Osteocyte (in vitro differentiated cells): ENCODE results near the gene CCDC116. TPM values are rescaled to one million over a fixed set of nuclear protein-coding genes. Genes with fewer than 3 reads are reported as not detected.

Experiments used
- DNase-seq: peaks from one replicate; pipeline ENCODE4 v3.0.0; 2021; ENCODE audit warnings: mixed read lengths; ENCODE audit not compliant: unreplicated experiment; ENCODE audit errors: extremely low spot score
- H3K27ac Mint-ChIP-seq: one replicate; pipeline ENCODE4 v1.8.0; 2021; ENCODE audit warnings: mild to moderate bottlenecking, mixed read lengths; ENCODE audit not compliant: unreplicated experiment
- H3K27me3 Mint-ChIP-seq: one replicate; pipeline ENCODE4 v1.8.0; 2021; ENCODE audit warnings: mixed read lengths; ENCODE audit not compliant: unreplicated experiment
- H3K36me3 Mint-ChIP-seq: one replicate; pipeline ENCODE4 v1.8.0; 2021; ENCODE audit warnings: mixed read lengths; ENCODE audit not compliant: unreplicated experiment
- H3K4me1 Mint-ChIP-seq: one replicate; pipeline ENCODE4 v1.8.0; 2021; ENCODE audit warnings: mixed read lengths; ENCODE audit not compliant: unreplicated experiment
- H3K4me3 Mint-ChIP-seq: one replicate; pipeline ENCODE4 v1.8.0; 2021; ENCODE audit warnings: mild to moderate bottlenecking, moderate library complexity, mixed read lengths; ENCODE audit not compliant: unreplicated experiment
- H3K9me3 Mint-ChIP-seq: one replicate; pipeline ENCODE4 v1.8.0; 2021; ENCODE audit warnings: mixed read lengths; ENCODE audit not compliant: unreplicated experiment
- long read RNA-seq: library from polyadenylated mRNA; unstranded; transcript quantifications from one replicate; pipeline ENCODE4 v2.0.0, GENCODE V29; 2021
- total RNA-seq: library from RNA; stranded (reverse); gene quantifications from 2 replicates; pipeline ENCODE4 v1.2.1, GENCODE V29; 2021
- TF ChIP-seq, protein P1 (sequence below): fragments of 200-600 bp; sonication (generic); IDR thresholded peaks from 2 replicates; pipeline ENCODE4 v1.5.0; 2021; ENCODE audit warnings: antibody characterized with exemption, mild to moderate bottlenecking, moderate library complexity

The CCDC116 gene, protein sequence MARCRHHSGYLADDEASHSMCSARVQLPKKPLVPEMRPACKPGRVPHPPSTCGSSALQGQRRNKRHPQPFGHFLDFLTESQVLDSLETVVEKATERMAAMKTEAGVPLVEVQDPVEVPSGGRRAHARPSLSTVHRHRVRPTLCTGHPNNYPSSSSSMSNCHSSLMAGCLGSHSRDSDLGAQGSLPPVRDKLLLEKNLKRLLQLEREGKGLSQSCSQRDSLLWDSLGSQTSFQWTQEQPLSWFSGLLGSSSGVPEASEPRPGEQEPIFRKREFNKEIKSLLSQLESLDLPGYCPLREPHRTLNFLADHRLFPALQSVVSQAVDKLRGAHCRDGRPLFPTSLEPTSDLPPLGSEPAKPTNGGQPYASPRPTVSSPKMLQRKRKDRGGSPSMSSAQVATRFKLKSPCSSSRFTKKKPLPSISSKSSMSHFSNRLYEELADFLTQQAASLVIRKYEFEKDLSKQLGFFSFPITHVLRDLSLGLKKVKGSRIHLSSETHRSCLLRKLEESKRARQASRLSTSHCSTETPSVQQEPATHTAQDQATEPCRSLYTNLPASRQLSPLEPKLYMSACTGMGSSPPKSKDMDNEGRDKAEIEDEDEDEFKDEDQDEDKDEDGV
- 0.59 and 0.78 TPM in 2 replicates for total RNA-seq
- long read RNA-seq = 0 reads

DNA sequence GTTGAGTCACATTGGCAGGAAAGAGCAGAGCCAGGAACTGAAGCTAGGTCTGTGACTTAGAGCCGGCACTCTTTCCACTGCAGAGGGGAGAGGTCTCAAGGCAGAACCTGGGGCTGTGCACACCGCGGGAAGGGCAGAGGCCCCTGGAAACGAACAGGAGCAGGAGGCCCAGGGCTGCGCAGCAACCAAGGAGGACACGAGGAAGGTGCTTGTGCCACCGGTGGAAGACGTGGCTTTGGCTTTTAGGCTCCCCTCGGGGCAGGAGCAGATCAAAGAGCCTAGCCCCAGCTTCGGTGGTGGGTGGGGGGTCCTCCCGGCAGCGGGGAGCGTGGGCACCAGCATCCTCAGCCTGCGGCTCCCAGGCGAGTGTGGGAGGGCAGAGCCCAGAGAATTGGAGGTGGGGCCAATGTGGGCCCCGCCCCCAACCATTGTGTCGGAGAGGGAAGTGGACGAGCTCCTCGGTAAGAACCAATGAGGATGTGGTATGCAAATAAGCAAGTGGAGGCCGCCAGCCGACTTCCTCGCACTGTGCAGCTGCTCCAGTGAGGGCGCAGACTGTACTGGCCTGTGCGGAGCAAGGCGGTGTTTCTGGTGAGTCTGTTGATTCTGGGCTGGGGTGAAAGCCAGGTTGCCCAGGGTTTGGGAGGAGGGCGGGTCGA, at the start of gene CCDC116:
TSS of gene CCDC116 (plus strand) at position 524 of the 659 bp plus-strand sequence. CDS start 422 bp downstream, outside the sequence.
- no peaks in the 10 kb centered on the region for H3K9me3 Mint-ChIP-seq
- peaks cover 5% of the 10 kb centered on the region for H3K36me3 Mint-ChIP-seq
- no peak within 1 kb of the TSS for H3K27ac Mint-ChIP-seq
- no peak within 1 kb of the TSS for H3K4me3 Mint-ChIP-seq
- no peak for DNase-seq
- peaks cover 9% of the 10 kb centered on the region for H3K4me1 Mint-ChIP-seq
- TF ChIP-seq, protein P1, sequence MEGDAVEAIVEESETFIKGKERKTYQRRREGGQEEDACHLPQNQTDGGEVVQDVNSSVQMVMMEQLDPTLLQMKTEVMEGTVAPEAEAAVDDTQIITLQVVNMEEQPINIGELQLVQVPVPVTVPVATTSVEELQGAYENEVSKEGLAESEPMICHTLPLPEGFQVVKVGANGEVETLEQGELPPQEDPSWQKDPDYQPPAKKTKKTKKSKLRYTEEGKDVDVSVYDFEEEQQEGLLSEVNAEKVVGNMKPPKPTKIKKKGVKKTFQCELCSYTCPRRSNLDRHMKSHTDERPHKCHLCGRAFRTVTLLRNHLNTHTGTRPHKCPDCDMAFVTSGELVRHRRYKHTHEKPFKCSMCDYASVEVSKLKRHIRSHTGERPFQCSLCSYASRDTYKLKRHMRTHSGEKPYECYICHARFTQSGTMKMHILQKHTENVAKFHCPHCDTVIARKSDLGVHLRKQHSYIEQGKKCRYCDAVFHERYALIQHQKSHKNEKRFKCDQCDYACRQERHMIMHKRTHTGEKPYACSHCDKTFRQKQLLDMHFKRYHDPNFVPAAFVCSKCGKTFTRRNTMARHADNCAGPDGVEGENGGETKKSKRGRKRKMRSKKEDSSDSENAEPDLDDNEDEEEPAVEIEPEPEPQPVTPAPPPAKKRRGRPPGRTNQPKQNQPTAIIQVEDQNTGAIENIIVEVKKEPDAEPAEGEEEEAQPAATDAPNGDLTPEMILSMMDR = no peak
- H3K27me3 Mint-ChIP-seq = no peaks in the 10 kb centered on the region

DNA sequence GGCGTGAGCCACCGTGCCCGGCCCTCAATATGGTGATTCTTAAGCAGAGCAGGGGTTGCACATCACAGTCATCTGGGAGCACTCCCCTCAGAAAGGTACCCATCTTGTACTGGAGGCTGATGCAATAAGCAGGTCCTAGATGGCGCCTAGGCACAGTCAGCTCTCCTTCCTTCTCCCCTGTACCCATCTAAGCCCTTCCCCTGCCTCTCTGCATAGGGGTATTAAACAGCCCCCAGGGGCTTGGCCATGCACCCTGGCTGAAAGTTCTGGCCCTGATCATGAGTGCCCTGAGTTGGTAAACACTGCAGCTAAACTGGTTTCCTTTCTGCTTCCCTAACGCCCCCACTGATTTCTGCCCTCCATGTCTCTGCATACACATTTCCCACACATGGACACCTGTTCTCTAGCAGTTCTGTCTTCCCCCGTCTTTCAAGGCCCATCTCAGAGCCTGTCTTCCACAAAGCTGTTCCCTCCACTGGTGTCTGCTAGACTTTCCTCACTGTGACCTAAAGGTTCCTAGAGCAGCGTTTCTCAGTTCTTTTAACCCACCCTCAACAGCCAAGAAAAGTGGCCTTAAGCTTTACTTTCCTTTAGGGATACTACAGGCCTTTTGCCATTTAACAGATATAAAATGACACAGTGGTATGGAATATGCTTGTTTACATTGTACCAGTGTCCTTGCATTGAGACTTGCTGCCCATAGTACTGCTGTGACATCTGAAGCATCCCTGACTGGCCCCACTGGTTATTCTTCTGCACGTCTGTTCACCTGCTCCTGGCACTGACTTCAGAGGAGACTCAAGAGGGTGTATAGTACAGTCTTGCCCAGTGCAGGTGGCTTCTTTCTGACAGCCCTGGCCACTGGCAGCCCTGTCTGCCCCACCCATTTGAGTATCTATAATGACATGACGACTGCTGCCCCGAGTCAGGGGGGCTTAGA, 49.5 kb upstream of the CCDC116 start:
- no peak overlapping the region for H3K4me3 Mint-ChIP-seq
- peaks cover 2% of the 10 kb centered on the region for H3K36me3 Mint-ChIP-seq
- no peaks in the 10 kb centered on the region for H3K9me3 Mint-ChIP-seq
- no peak overlapping the region for H3K27ac Mint-ChIP-seq
- no peak for DNase-seq
- TF ChIP-seq, protein P1 = no peak
- H3K4me1 Mint-ChIP-seq = peaks cover 14% of the 10 kb centered on the region
- no peaks in the 10 kb centered on the region for H3K27me3 Mint-ChIP-seq

DNA sequence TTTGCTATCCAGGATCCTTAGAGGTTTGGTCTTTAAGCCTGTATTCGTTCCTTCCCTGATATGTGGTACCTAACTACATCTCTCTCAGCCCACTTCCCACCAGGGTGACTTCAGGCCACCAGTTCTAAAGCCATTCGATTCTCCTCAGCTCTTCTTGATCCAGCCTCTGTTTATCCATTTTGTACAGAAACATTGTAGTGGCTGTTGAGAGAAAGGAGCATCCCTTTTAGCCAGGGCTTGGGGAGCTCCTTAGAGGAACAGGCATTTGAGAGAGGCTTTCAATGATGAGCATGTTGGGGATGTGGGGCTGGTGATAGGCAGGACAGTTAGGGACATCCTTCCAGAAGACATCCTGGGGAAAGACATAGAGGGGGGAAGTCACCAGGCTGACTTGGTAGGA, 47.2 kb upstream of the CCDC116 start:
- H3K27me3 Mint-ChIP-seq = no peaks in the 10 kb centered on the region
- no peak overlapping the region for H3K27ac Mint-ChIP-seq
- no peaks in the 10 kb centered on the region for H3K9me3 Mint-ChIP-seq
- H3K4me3 Mint-ChIP-seq = no peak overlapping the region
- peaks cover 3% of the 10 kb centered on the region for H3K36me3 Mint-ChIP-seq
- peaks cover 14% of the 10 kb centered on the region for H3K4me1 Mint-ChIP-seq
- DNase-seq = no peak
- TF ChIP-seq, protein P1 = no peak

DNA sequence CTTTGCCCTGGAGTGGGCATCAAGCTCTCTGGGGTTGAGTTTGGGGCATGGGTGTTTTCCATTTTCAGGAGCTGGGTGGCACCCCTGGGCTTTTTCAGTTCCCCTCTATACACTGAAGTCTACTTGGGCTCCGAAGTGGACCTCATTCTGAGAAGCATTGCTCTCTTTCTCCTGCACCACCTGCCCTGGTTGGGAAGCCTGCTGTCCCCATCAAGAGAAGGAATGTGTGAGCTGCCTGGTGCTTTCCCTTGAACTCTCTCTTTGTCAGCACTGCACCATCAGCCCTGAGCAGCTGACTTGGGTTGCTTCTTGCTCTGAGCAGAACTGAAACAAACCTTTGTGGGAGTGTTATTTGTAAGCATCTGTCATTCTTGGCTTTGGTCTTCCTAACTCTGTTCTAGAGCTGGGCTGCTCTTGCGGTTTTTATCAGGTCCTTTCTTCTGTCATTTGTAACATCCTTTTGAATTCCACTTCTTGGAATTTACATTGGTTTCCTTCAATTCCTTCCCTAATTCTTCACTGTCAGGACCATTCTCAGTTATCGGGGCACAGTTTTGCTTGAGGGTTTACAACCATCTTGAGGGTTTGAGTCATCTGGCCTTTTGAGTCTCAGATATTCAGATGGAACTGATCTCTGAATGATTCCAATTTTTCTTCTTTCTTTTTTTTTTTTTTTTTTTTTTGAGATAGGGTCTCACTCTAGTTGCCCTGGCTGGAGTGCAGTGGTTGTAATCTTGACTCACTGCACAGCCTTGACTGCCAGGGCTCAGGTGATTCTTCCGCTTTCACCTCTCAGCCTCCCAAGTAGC, 44.6 kb upstream of the CCDC116 start:
- Mint-ChIP-seq H3K27me3 (no peaks in the 10 kb centered on the region), H3K27ac (no peak overlapping the region), H3K9me3 (no peaks in the 10 kb centered on the region), H3K4me3 (no peak overlapping the region), H3K4me1 (peaks cover 21% of the 10 kb centered on the region), H3K36me3 (peaks cover 3% of the 10 kb centered on the region)
- no peak for DNase-seq
- TF ChIP-seq, protein P1 = no peak
